Measurements from ENCODE around the gene CLSTN1. TPM values are rescaled to one million over a fixed set of nuclear protein-coding genes. Genes with fewer than 3 reads are reported as not detected.
A peak's percentile ranks its signal among the peaks of the same experiment; 100 is the strongest.

The CLSTN1 gene
- total RNA-seq, 1 donor from 2014 or later = 126 TPM

DNA sequence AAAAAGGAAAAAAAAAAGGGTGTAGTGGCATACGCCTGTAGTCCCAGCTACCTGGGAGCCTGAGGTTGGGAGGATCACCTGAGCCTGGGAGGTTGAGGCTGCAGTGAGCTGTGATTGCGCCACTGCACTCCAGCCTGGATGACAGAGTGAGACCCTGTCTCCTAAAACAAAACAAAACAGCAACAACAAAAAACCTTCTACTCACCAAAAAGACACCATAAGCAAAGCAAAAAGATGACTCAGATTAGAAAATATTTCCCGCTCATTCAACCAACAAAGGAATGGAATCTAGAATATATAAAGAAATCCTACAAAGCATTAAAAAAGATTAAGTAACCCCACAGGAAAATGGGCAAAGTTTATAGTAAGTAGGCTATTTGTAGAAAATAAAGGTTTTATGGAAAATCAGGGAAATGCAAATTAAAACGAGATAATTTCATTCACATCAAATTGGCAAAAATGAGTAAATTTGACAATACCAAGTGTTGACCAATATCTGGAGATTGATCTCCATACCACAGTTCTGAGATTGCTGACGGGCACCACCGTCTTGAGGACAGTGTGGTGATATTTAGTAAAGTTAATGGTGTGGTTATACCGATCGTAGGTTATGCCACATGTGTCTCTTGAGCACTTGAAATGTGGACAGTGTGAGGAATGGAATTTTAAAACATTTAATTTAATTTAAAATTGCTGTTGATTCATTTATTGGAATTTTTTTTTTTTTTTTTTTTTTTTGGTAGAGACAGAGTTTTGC is 118.2 kb downstream of the CLSTN1 start:
- H3K27ac Mint-ChIP-seq (ENCODE audit: unreplicated experiment) = no peak overlapping the region
- no peak overlapping the region for H3K4me3 Mint-ChIP-seq (ENCODE audit: unreplicated experiment)
- no peaks in the 10 kb centered on the region for H3K27me3 Mint-ChIP-seq (ENCODE audit: low read depth)
- H3K9me3 Mint-ChIP-seq (ENCODE audit: low read depth) = peaks cover 6% of the 10 kb centered on the region
- no peaks in the 10 kb centered on the region for H3K36me3 Mint-ChIP-seq (ENCODE audit: low read depth)
- TF ChIP-seq, protein P1, sequence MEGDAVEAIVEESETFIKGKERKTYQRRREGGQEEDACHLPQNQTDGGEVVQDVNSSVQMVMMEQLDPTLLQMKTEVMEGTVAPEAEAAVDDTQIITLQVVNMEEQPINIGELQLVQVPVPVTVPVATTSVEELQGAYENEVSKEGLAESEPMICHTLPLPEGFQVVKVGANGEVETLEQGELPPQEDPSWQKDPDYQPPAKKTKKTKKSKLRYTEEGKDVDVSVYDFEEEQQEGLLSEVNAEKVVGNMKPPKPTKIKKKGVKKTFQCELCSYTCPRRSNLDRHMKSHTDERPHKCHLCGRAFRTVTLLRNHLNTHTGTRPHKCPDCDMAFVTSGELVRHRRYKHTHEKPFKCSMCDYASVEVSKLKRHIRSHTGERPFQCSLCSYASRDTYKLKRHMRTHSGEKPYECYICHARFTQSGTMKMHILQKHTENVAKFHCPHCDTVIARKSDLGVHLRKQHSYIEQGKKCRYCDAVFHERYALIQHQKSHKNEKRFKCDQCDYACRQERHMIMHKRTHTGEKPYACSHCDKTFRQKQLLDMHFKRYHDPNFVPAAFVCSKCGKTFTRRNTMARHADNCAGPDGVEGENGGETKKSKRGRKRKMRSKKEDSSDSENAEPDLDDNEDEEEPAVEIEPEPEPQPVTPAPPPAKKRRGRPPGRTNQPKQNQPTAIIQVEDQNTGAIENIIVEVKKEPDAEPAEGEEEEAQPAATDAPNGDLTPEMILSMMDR (IDR thresholded peaks at IDR 0.05) = no peak
- no peak for DNase-seq (ENCODE audit: low spot score)
- peaks cover 10% of the 10 kb centered on the region for H3K4me1 Mint-ChIP-seq (ENCODE audit: low read depth)

DNA sequence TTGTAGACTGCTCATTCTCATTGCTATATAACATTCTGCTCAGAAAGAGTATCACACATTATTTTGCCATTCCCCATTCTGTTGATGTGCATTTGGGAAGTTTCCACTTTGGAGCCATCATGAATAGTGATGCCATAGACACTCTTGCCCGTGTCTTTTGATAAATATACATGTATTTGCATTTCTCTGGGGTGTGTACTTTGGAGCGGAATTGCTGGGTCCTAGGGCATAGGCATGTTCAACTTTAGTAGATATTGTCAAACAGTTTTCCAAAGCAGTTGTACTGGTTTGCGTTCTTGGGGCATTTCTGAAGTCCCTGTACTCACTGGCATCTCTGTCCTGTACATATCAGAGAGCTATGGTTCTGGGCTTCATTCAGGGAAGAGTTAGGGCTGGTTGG is 120.1 kb downstream of the CLSTN1 start:
- no peak for DNase-seq (ENCODE audit: low spot score)
- peaks cover 16% of the 10 kb centered on the region for H3K4me1 Mint-ChIP-seq (ENCODE audit: low read depth)
- no peaks in the 10 kb centered on the region for H3K27me3 Mint-ChIP-seq (ENCODE audit: low read depth)
- H3K36me3 Mint-ChIP-seq (ENCODE audit: low read depth) = no peaks in the 10 kb centered on the region
- H3K27ac Mint-ChIP-seq (ENCODE audit: unreplicated experiment) = no peak overlapping the region
- no peak overlapping the region for H3K4me3 Mint-ChIP-seq (ENCODE audit: unreplicated experiment)
- TF ChIP-seq, protein P1 (IDR thresholded peaks at IDR 0.05) = no peak
- H3K9me3 Mint-ChIP-seq (ENCODE audit: low read depth) = peaks cover 6% of the 10 kb centered on the region

DNA sequence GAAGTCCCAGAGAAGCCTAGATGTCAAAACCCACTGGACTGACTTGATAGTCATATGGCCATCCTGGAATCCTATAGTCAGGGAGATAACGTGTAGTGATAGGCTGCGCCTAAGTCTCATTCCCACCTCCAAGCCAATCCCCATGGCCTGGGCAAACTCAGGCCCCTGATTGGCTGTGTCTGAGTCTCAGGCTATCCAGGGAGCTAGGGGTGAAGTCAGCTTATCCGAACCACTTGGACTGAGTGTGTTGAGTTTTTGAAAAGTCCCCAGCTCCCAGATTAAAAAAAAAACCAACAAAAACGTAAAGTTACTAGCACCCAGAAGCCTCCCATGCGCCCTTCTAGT is 120.6 kb downstream of the CLSTN1 start:
- Mint-ChIP-seq H3K4me3 (ENCODE audit: unreplicated experiment) (no peak overlapping the region), H3K27ac (ENCODE audit: unreplicated experiment) (no peak overlapping the region), H3K36me3 (ENCODE audit: low read depth) (no peaks in the 10 kb centered on the region), H3K27me3 (ENCODE audit: low read depth) (no peaks in the 10 kb centered on the region), H3K9me3 (ENCODE audit: low read depth) (peaks cover 6% of the 10 kb centered on the region), H3K4me1 (ENCODE audit: low read depth) (peaks cover 16% of the 10 kb centered on the region)
- TF ChIP-seq, protein P1 (IDR thresholded peaks at IDR 0.05) = no peak
- DNase-seq (ENCODE audit: low spot score) = no peak

DNA sequence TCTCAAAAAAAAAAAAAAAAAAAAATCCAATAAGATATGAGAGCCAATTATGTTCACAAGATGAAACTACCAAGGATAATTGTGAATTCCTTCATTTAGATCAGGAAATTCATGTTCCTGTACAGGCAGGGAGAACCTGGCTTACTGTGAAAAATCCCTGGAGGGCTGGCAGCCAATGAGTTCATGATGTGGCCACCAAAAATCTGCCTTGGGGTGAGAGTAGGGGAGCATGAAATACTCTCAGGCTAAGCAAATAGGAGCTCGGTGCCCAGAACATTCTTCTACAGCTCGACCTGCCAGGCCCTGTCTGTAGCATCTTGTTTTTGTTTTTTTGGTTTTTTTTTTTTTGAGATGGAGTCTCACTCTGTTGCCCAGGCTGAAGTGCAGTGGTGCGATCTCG is 122.1 kb downstream of the CLSTN1 start:
- Mint-ChIP-seq H3K9me3 (ENCODE audit: low read depth) (peaks cover 6% of the 10 kb centered on the region), H3K4me1 (ENCODE audit: low read depth) (peaks cover 16% of the 10 kb centered on the region), H3K4me3 (ENCODE audit: unreplicated experiment) (no peak overlapping the region), H3K27ac (ENCODE audit: unreplicated experiment) (no peak overlapping the region), H3K36me3 (ENCODE audit: low read depth) (no peaks in the 10 kb centered on the region), H3K27me3 (ENCODE audit: low read depth) (no peaks in the 10 kb centered on the region)
- TF ChIP-seq, protein P1 (IDR thresholded peaks at IDR 0.05) = no peak
- no peak for DNase-seq (ENCODE audit: low spot score)

DNA sequence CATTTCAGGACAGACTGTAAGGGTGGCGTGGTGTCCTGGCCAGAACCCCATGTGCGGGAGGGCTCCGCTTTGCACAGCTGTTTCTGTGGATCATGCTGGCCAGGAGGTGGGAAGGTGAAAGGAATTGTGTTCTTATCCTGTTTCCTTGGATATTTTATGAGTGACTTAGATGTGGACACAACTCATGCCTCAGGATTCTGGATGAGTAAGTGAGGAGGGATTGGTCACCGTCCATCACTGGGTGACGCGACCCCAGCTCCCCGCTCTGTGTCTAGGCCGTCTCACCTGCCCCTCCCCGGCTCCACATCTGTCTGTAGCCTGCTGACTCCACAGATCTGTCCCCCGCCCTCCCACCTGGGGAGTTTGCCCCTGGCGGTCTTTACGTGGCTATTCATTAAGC is 123.4 kb downstream of the CLSTN1 start:
- peaks cover 11% of the 10 kb centered on the region for H3K4me1 Mint-ChIP-seq (ENCODE audit: low read depth)
- TF ChIP-seq, protein P1 (IDR thresholded peaks at IDR 0.05) = no peak
- H3K36me3 Mint-ChIP-seq (ENCODE audit: low read depth) = no peaks in the 10 kb centered on the region
- no peaks in the 10 kb centered on the region for H3K27me3 Mint-ChIP-seq (ENCODE audit: low read depth)
- no peak overlapping the region for H3K4me3 Mint-ChIP-seq (ENCODE audit: unreplicated experiment)
- no peak for DNase-seq (ENCODE audit: low spot score)
- H3K27ac Mint-ChIP-seq (ENCODE audit: unreplicated experiment) = peak overlapping the region; percentile 71
- peaks cover 6% of the 10 kb centered on the region for H3K9me3 Mint-ChIP-seq (ENCODE audit: low read depth)

Data from chondrocyte (in vitro differentiated cells).